AG04450 (cell line): ENCODE measurements around the gene ABCF3. TPM values are rescaled to one million over a fixed set of nuclear protein-coding genes. Genes with fewer than 3 reads are reported as not detected.
"Not testable (repeated sequence)": the region's sequence is repeated elsewhere in the genome, so short reads cannot be mapped to it uniquely, and the experiment has no call there.

ENCODE experiments used
- CTCF ChIA-PET: fragments of 300-600, 350-600 bp; formaldehyde crosslinking; extraction: SDS; loops from one replicate; lab custom pipeline; 2022; ENCODE audit warnings: antibody characterized with exemption, inconsistent platforms; lab: Charles Lee
- POLR2A ChIA-PET: fragments of 350-600 bp; formaldehyde crosslinking; extraction: SDS; loops from one replicate; lab custom pipeline; 2021; ENCODE audit warnings: antibody characterized with exemption, inconsistent platforms; lab: Yijun Ruan, JAX
- DNase-seq: peaks from one replicate; pipeline ENCODE4 v3.0.0-alpha.2; 2011; ENCODE audit warnings: low read depth, low spot score
- H3K27ac ChIP-seq: one replicate; pipeline ENCODE4 v1.5.1; 2012; ENCODE audit warnings: low read depth, low read length, control low read depth
- H3K27me3 ChIP-seq: one replicate; pipeline ENCODE4 v1.6.0; 2012; ENCODE audit warnings: low read length; ENCODE audit not compliant: control insufficient read depth, insufficient read depth
- H3K4me3 ChIP-seq: 2 replicates; pipeline ENCODE4 v1.5.1; 2011; ENCODE audit warnings: mild to moderate bottlenecking, low read depth, low read length, control low read depth
- H3K9me3 ChIP-seq: 2 replicates; pipeline ENCODE4 v1.5.1; 2012; ENCODE audit warnings: low read length; ENCODE audit not compliant: control insufficient read depth, insufficient read depth
- CTCF ChIP-seq: IDR thresholded peaks from 2 replicates; pipeline ENCODE4 v1.5.1; 2011; ENCODE audit warnings: low read depth, low read length, control low read depth, inconsistent platforms
- polyA plus RNA-seq: library from polyadenylated mRNA; depleted of rRNA; stranded (reverse); fragments of >200 nt; gene quantifications from 2 replicates; pipeline ENCODE4 v1.2.3, GENCODE V29; 2011

Gene ABCF3
- polyA plus RNA-seq, 1 experiment = 43.1 TPM

- no peak overlapping the region for H3K4me3 ChIP-seq
- ChIA-PET POLR2A (interaction anchor here (0.6 to 0.7 kb wide), 3 partner anchors 10 to 25 kb away, joined by 3 to 4 read pairs (median 4); no protein-coding TSS in a partner anchor), CTCF (no interaction called here)
- no peak for TF ChIP-seq CTCF
- H3K27me3 ChIP-seq = no peaks in the 10 kb centered on the region
- H3K9me3 ChIP-seq = no peaks in the 10 kb centered on the region; the same call in 1 of the 2 replicates
- DNase-seq = no peak
- H3K27ac ChIP-seq = no peak overlapping the region
These were observed 27.6 kb upstream of the ABCF3 start for GRCh38 chr3:184158404-184158803.

- Histone ChIP-seq H3K27ac (peak overlapping the region; percentile 84), H3K27me3 (no peaks in the 10 kb centered on the region), H3K4me3 (peak overlapping the region; percentile 32), H3K9me3 (no peaks in the 10 kb centered on the region; the same call in 1 of the 2 replicates)
- ChIA-PET CTCF (interaction anchor here (0.7 to 1.7 kb wide), 5 partner anchors 12 to 89 kb away, joined by 3 to 9 read pairs (median 4); partner anchors contain the start of gene EEF1AKMT4), POLR2A (interaction anchor here (0.7 kb wide), 1 partner anchor 26 kb away, joined by 4 read pairs; the partner anchor contains the start of gene EIF2B5)
- TF ChIP-seq CTCF = no peak
- DNase-seq = no peak
These were observed 25.5 kb upstream of the ABCF3 start for GRCh38 chr3:184160456-184160855.

GRCh38 chr3:184162571-184163070 lies 23.4 kb upstream of the ABCF3 start:
- H3K4me3 ChIP-seq, H3K27ac ChIP-seq, H3K9me3 ChIP-seq, H3K27me3 ChIP-seq, DNase-seq, POLR2A ChIA-PET: not testable (repeated sequence)
- CTCF ChIA-PET = interaction anchor here (0.6 to 1.6 kb wide), 2 partner anchors 87 to 485 kb away, joined by 3 to 6 read pairs; partner anchors contain the start of gene EEF1AKMT4

DNA sequence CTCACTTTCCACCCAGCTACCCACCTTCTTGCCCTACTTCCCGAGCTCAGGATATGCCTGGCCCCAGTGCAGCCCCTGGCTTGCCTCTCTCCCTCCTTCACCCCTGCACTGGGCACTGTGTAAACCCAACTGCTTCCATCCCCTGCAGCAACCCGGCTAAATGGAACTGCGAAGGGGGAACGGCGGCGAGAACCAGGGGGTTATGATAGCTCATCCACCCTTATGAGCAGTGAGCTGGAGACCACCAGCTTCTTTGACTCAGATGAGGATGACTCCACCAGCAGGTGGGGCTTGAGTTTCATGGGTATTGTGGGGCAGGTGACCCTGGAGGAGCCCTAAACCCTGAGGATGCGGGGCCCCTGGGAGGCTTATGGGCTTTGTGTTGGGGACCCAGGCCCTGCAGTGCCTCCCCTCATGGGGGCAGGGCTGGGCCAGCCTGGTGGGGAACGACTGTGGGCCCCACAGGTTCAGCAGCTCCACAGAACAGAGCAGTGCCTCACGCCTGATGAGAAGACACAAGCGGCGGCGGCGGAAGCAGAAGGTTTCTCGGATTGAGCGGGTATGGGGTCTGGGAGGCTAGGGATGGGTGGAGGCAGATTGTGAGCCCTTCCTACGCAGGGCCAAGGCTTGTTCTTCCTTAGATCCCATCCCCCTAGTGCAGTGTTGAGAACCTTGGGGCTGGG lies 21.2 kb upstream of the ABCF3 start:
- Histone ChIP-seq H3K4me3 (no peak overlapping the region), H3K9me3 (no peaks in the 10 kb centered on the region), H3K27me3 (no peaks in the 10 kb centered on the region), H3K27ac (no peak overlapping the region)
- no peak for TF ChIP-seq CTCF
- DNase-seq = no peak
- ChIA-PET CTCF (no interaction called here), POLR2A (interaction anchor here (0.5 to 0.6 kb wide), 2 partner anchors 9 to 114 kb away, joined by 4 to 5 read pairs; no protein-coding TSS in a partner anchor)

GRCh38 chr3:184165543-184165942 lies 20.5 kb upstream of the ABCF3 start:
- TF ChIP-seq CTCF = no peak

More at GRCh38 chr3:184165543-184165942, 20.5 kb upstream of the ABCF3 start:
- Histone ChIP-seq H3K9me3 (no peaks in the 10 kb centered on the region), H3K27ac (no peak overlapping the region), H3K27me3 (no peaks in the 10 kb centered on the region), H3K4me3 (no peak overlapping the region)
- ChIA-PET CTCF (no interaction called here), POLR2A (interaction anchor here (0.6 kb wide), 1 partner anchor 9 kb away, joined by 5 read pairs; no protein-coding TSS in a partner anchor)
- no peak for DNase-seq
